HepG2 (cell line): Measurements from ENCODE around the gene LARP4. TPM values are rescaled to one million over a fixed set of nuclear protein-coding genes. Genes with fewer than 3 reads are reported as not detected.
A peak's percentile ranks its signal among the peaks of the same experiment; 100 is the strongest.

Experiments
- ATAC-seq: fragments of 200-7000 bp; cut with Tn5 transposase; 3 replicates; pipeline ENCODE4 v1.9.1; 2020; ENCODE audit warnings: mild to moderate bottlenecking, moderate library complexity
- BruUV-seq: library from RNA; stranded (reverse); fragments of 400-500 nt; replicated peaks from 2 replicates; lab custom pipeline; 2021; lab: Mats Ljungman, UMichigan
- CTCF ChIA-PET: fragments of 300-600 bp; formaldehyde crosslinking; extraction: SDS; loops from one replicate; lab custom pipeline; 2021; ENCODE audit warnings: low total read pairs, inconsistent platforms, low intra/inter-chr PET ratio; lab: Yijun Ruan, JAX
- POLR2A ChIA-PET: fragments of 350-600 bp; sonication (Branson Sonifier 250); formaldehyde crosslinking; loops from one replicate; lab custom pipeline; 2020; ENCODE audit warnings: antibody characterized with exemption, inconsistent platforms; lab: Yijun Ruan, JAX
- DNase-seq: peaks from one replicate; pipeline ENCODE4 v3.0.0-alpha.2; 2015; ENCODE audit warnings: low spot score
- FAIRE-seq: peaks from 3 replicates; lab custom pipeline; 2011; peaks lifted over from hg19 to GRCh38; lab: Jason Lieb, UNC
- H2AFZ ChIP-seq: one replicate; pipeline ENCODE4 v1.6.1; 2011; ENCODE audit warnings: low read length, inconsistent platforms
- H3K27ac ChIP-seq: fragments of 300-600 bp; 3 replicates; pipeline ENCODE4 v1.8.0; 2011; ENCODE audit warnings: mixed run types, mild to moderate bottlenecking, mixed read lengths, low read length, inconsistent platforms; ENCODE audit not compliant: insufficient read depth; ENCODE audit errors: extremely low read length
- H3K27me3 ChIP-seq, 2 experiments: fragments of 200-600 bp in 1 of 2; 2 replicates in 1 of 2; 3 replicates in 1 of 2; pipeline versions ENCODE4 v1.6.0 to v1.8.0; 2011; ENCODE audit warnings: low read length in 2 of 2, mild to moderate bottlenecking in 2 of 2, moderate library complexity in 2 of 2, inconsistent platforms in 1 of 2; ENCODE audit not compliant: insufficient read depth in 2 of 2, control insufficient read depth in 1 of 2
- H3K36me3 ChIP-seq, 2 experiments: fragments of 200-600 bp in 1 of 2; replicated peaks in 1 of 2; 2 replicates in 1 of 2; 3 replicates in 1 of 2; pipeline versions ENCODE4 v1.5.1 to v1.8.0; 2011; ENCODE audit warnings: low read length in 2 of 2, inconsistent platforms in 1 of 2; ENCODE audit not compliant: insufficient read depth in 2 of 2, control insufficient read depth in 1 of 2
- H3K4me1 ChIP-seq: 2 replicates; pipeline ENCODE4 v1.5.1; 2012; ENCODE audit warnings: low read length, inconsistent platforms; ENCODE audit not compliant: insufficient read depth
- H3K4me2 ChIP-seq: 2 replicates; pipeline ENCODE4 v1.6.0; 2011; ENCODE audit warnings: low read depth, low read length, inconsistent platforms
- H3K4me3 ChIP-seq, 3 experiments: fragments of 200-600 bp in 1 of 3; sonication (generic), shearing (Covaris generic) in 1 of 3; replicated peaks in 1 of 3; 2 replicates each; pipeline ENCODE4 v1.5.1; 2011 to 2016; ENCODE audit warnings: low read length in 3 of 3, inconsistent platforms in 2 of 3, low read depth in 2 of 3, mild to moderate bottlenecking in 2 of 3, control low read depth in 1 of 3, mixed read lengths in 1 of 3; ENCODE audit not compliant: insufficient read depth in 1 of 3
- H3K79me2 ChIP-seq: one replicate; pipeline ENCODE4 v1.6.1; 2011; ENCODE audit warnings: low read length, inconsistent platforms; ENCODE audit not compliant: insufficient read depth
- H3K9ac ChIP-seq: 2 replicates; pipeline ENCODE4 v1.6.0; 2011; ENCODE audit warnings: mild to moderate bottlenecking, low read depth, low read length, inconsistent platforms; ENCODE audit not compliant: insufficient read depth
- H3K9me3 ChIP-seq: 2 replicates; pipeline ENCODE4 v1.5.1; 2012; ENCODE audit warnings: mild to moderate bottlenecking, low read length
- H4K20me1 ChIP-seq: 2 replicates; pipeline ENCODE4 v1.6.0; 2011; ENCODE audit warnings: inconsistent platforms, mild to moderate bottlenecking, low read length, moderate library complexity; ENCODE audit not compliant: insufficient read depth
- ATF3 ChIP-seq: sonication (generic); formaldehyde crosslinking; IDR thresholded peaks from 2 replicates; pipeline ENCODE4 v1.4.0; 2020; ENCODE audit warnings: missing genetic modification reagents
- BATF2 ChIP-seq: sonication (generic); formaldehyde crosslinking; IDR thresholded peaks from 2 replicates; pipeline ENCODE4 v1.8.0; 2022; ENCODE audit warnings: mild to moderate bottlenecking, missing genetic modification reagents, moderate library complexity
- FOXP1 ChIP-seq, 2 experiments: fragments of 450-650 bp in 1 of 2; IDR thresholded peaks; 2 replicates each; pipeline ENCODE4 v1.6.1; 2017 to 2018; ENCODE audit warnings: antibody characterized with exemption in 1 of 2
- HOMEZ ChIP-seq: IDR thresholded peaks from 2 replicates; pipeline ENCODE4 v1.6.1; 2016; ENCODE audit warnings: low read depth
- MATR3 ChIP-seq: sonication (generic); formaldehyde crosslinking; IDR thresholded peaks from 2 replicates; pipeline ENCODE4 v1.4.0; 2020; ENCODE audit warnings: missing genetic modification reagents
- MBD4 ChIP-seq: IDR thresholded peaks from 2 replicates; pipeline ENCODE4 v1.6.1; 2012; ENCODE audit warnings: low read length, inconsistent platforms, borderline replicate concordance
- NR2F1 ChIP-seq, 2 experiments: fragments of 450-650 bp in 1 of 2; formaldehyde crosslinking in 1 of 2; IDR thresholded peaks; 2 replicates each; pipeline versions ENCODE4 v1.5.0 to v1.6.1; 2016 to 2020; ENCODE audit warnings: mild to moderate bottlenecking in 1 of 2, missing compliant biosample characterization in 1 of 2, missing genetic modification reagents in 1 of 2, moderate library complexity in 1 of 2
- SAP130 ChIP-seq: IDR thresholded peaks from 2 replicates; pipeline ENCODE4 v1.6.1; 2016; ENCODE audit warnings: low read depth
- SIN3B ChIP-seq: fragments of 150-350 bp; IDR thresholded peaks from 2 replicates; pipeline ENCODE4 v1.6.1; 2014; ENCODE audit warnings: low read length
- SKI ChIP-seq: fragments of 450-650 bp; IDR thresholded peaks from one replicate; pipeline ENCODE4 v1.6.1; 2018; ENCODE audit warnings: mild to moderate bottlenecking; ENCODE audit not compliant: partially characterized antibody
- ZFX ChIP-seq: sonication (generic); formaldehyde crosslinking; IDR thresholded peaks from 2 replicates; pipeline ENCODE4 v1.4.0; 2020; ENCODE audit warnings: mild to moderate bottlenecking, low read depth, missing genetic modification reagents, moderate library complexity
- ZGPAT ChIP-seq: IDR thresholded peaks from 2 replicates; pipeline ENCODE4 v1.6.1; 2016; ENCODE audit warnings: mild to moderate bottlenecking
- ZNF124 ChIP-seq: sonication (generic); formaldehyde crosslinking; IDR thresholded peaks from 2 replicates; pipeline ENCODE4 v1.4.0; 2020; ENCODE audit warnings: missing genetic modification reagents
- ZNF251 ChIP-seq: sonication (generic); formaldehyde crosslinking; IDR thresholded peaks from 2 replicates; pipeline ENCODE4 v1.9.0; 2021; ENCODE audit warnings: mild to moderate bottlenecking, missing genetic modification reagents
- ZNF614 ChIP-seq: IDR thresholded peaks from 2 replicates; pipeline ENCODE4 v1.6.1; 2018; ENCODE audit warnings: missing biosample characterization, missing genetic modification reagents, inconsistent platforms, borderline replicate concordance
- ZNF878 ChIP-seq: sonication (generic); formaldehyde crosslinking; IDR thresholded peaks from 2 replicates; pipeline ENCODE4 v1.8.1; 2023; ENCODE audit warnings: mild to moderate bottlenecking, missing genetic modification reagents, moderate library complexity
- WGBS: methylation state at CpG from one replicate; pipeline ENCODE4 v1.1.6; 2017; ENCODE audit warnings: low lambda C conversion rate; 5-methylcytosine and 5-hydroxymethylcytosine counted together
- in situ Hi-C: cut with HindIII; loops from 2 replicates; pipeline ENCODE4 v1.10.0; 2017; ENCODE audit warnings: low pct_unique_long_range_greater_than_20kb; ENCODE audit not compliant: extremely low pct_ligation_motif_present
- intact Hi-C: fragments of 100-400 bp; cut with micrococcal nuclease; formaldehyde crosslinking; loops from one replicate; pipeline ENCODE4 v1.10.0; 2022; ENCODE audit not compliant: unreplicated experiment
- polyA plus RNA-seq, 8 experiments: library from polyadenylated mRNA; depleted of rRNA in 3 of 8; stranded (reverse) in 7 of 8; unstranded in 1 of 8; fragments of >200 nt; fragmentation: Illumina TruSeq in 4 of 8; extraction: Trizol in 4 of 8; gene quantifications; 2 replicates each; pipeline versions ENCODE4 v1.2.1 to v1.2.3, GENCODE V29; 2011 to 2016; ENCODE audit warnings: low read depth in 4 of 8, missing spikeins in 1 of 8, mixed read lengths in 1 of 8; ENCODE audit not compliant: insufficient read depth in 1 of 8
- total RNA-seq, 5 experiments: library from RNA; depleted of rRNA; stranded (reverse); fragments of >200 nt; fragmentation: Illumina TruSeq; extraction: Trizol; gene quantifications; 2 replicates each; pipeline ENCODE4 v1.2.3, GENCODE V29; 2016; ENCODE audit warnings: low read depth in 1 of 5

Gene LARP4
- total and polyA plus RNA-seq, 2 of the 13 experiments (the other 11 are each of a cell fraction or from before 2014, with no cell fraction given) = 16.4 to 42.7 TPM

GRCh38 chr12:50387487-50387886 lies 13.2 kb upstream of the LARP4 start:
- intact Hi-C loops = no loop called here
- FAIRE-seq = no peak

More at GRCh38 chr12:50387487-50387886, 13.2 kb upstream of the LARP4 start:
- ATAC-seq (peak; percentile 56), DNase-seq (no peak)
- H3K36me3 ChIP-seq = no peaks in the 10 kb centered on the region
- no peaks in the 10 kb centered on the region for H3K9me3 ChIP-seq
- peak overlapping the region; percentile 40 to 58 (median 42) for H3K4me3 ChIP-seq
- ChIA-PET CTCF (no interaction called here), POLR2A (interaction anchor here (0.9 to 1.7 kb wide), 3 partner anchors 9 to 45 kb away, joined by 3 to 4 read pairs (median 3); partner anchors contain the start of gene FAM186A)
- no peak for TF ChIP-seq ZNF124 (CRISPR knock-in tag)
- no peak for TF ChIP-seq NR2F1 (CRISPR knock-in tag; IDR thresholded peaks at IDR 0.05)
- TF ChIP-seq HOMEZ (CRISPR knock-in tag) = no peak
- no peak for TF ChIP-seq ATF3 (CRISPR knock-in tag)
- no peak for TF ChIP-seq BATF2 (CRISPR knock-in tag)
- no peak for TF ChIP-seq ZNF251
- no peak for TF ChIP-seq MBD4
- no peak for TF ChIP-seq ZNF614 (CRISPR knock-in tag)
- TF ChIP-seq SIN3B = no peak
- TF ChIP-seq ZNF878 (CRISPR knock-in tag) = no peak
- TF ChIP-seq ZGPAT (CRISPR knock-in tag) = no peak
- no peak for TF ChIP-seq MATR3 (CRISPR knock-in tag)
- TF ChIP-seq SAP130 (CRISPR knock-in tag) = no peak
- TF ChIP-seq ZFX (CRISPR knock-in tag) = no peak
- TF ChIP-seq SKI = no peak
- no peak for TF ChIP-seq FOXP1 (IDR thresholded peaks at IDR 0.05)
- TF ChIP-seq FOXP1 (CRISPR knock-in tag; IDR thresholded peaks at IDR 0.05) = no peak
- no peaks in the 10 kb centered on the region for H3K79me2 ChIP-seq
- H3K9ac ChIP-seq = peak overlapping the region; percentile 46; the same call in 1 of the 2 replicates
- no TSS peak for BruUV-seq
- H3K27me3 ChIP-seq = no peaks in the 10 kb centered on the region
- in situ Hi-C loops = no loop called here
- H2AFZ ChIP-seq = peak overlapping the region; percentile 69
- H3K27ac ChIP-seq = no peak overlapping the region
- H4K20me1 ChIP-seq = no peaks in the 10 kb centered on the region
- H3K4me1 ChIP-seq = peaks cover 40% of the 10 kb centered on the region
- H3K4me2 ChIP-seq = peak overlapping the region; percentile 93
- WGBS = 14% methylated on average over 5 of the region's 5 CpGs
